GM19193 (cell line): ENCODE results near the gene SMIM33.

Experiments used
- POLR2A ChIP-seq: IDR thresholded peaks from 4 replicates; pipeline ENCODE4 v1.6.1; 2011; ENCODE audit not compliant: insufficient read depth, insufficient read length; ENCODE audit errors: extremely low read depth

Gene SMIM33

DNA sequence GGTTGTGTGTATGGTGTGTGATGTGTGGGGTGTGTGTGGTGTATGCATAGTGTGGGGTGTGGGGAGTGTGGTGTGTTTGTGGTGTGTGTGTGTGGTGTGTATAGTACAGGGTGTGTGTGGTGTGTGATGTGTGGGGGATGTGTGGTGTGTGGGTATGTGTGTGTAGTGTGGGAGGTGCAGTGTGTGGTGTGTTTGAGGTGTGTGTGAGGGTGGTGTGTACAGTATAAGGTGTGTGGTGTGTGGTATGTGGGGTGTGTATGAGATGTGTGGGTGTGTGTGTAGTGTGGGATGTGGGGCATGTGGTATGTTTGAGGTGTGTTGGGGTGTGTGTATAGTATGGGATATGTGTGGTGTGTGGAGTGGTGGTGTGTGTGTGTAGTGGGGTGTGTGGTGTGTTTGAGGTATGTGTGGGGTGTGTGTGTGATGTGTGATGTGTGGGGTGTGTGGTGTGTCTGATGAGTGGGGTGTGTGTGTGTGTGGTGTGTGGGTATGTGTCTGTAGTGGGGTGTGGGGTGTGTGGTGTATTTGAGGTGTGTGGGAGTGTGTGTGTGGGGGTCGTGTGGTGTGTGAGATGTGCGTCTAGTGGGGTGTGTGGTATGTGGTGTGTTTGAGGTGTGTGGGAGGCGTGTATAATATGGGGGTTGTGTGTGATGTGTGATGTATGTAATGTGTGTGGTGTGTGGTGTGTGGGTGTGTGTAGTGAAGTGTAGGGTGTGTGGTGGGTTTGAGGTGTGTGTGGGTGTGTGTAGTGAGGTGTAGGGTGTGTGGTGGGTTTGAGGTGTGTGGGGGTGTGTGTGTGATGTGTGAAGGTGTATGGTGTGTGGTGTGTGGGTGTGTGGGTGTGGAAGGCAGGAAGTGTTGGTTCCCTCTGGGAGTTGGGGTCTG lies 16.9 kb upstream of the SMIM33 start:
- no peak for TF ChIP-seq POLR2A

DNA sequence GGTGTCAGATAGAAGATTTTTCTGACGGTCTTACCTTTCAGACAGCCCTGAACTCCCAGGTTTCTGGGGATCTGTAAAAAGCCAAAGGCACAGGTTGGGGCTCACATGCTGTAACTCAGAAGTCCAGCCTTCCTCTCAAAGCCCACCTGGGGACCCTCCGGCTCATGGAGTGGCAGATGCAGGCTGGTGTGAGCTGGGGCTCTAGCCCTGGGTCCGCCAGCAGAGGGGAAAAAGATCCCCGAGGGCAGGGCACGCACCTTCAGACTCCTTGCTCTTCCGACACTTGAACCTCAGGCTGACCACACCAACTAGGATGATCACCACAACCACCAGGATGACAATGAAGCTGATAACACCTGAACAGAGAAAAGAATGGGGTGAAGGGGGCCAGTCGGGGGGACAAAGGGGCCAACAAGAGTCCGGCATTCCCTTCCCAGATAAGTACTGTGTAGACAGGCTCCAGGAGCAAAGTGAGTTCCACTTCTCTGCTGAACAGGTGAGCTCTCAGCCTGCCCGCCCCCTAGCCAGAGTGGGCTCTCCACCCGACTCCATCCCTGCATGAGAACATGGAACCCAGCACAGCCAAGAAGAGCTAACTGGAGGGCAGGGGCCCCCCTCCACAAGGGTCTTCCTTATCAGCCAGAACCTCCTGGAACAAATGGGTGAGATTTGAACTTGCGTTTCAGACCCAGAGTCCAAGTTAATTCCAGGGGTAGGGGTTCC lies 16.1 kb upstream of the SMIM33 start:
- no peak for TF ChIP-seq POLR2A

DNA sequence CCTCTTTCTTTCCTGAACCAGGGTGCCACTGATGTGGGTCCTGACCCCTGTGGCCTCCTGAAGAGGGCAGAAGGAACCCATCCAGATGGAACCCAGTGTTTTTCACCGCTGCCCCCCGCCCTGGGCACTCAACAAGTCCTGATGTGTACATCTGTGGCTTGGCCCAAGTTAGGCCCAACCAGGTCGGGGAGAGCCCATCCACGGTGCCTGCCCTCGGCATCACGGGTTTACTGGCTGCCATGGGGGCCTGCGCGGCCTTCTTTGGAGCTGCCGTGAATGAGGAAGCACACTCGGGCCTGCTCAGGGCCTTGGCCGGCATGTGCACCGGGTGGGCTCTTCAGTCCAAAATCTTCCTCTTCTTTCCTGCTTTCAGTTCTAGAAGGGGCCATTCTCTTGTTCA lies 14.0 kb upstream of the SMIM33 start:
- no peak for TF ChIP-seq POLR2A

DNA sequence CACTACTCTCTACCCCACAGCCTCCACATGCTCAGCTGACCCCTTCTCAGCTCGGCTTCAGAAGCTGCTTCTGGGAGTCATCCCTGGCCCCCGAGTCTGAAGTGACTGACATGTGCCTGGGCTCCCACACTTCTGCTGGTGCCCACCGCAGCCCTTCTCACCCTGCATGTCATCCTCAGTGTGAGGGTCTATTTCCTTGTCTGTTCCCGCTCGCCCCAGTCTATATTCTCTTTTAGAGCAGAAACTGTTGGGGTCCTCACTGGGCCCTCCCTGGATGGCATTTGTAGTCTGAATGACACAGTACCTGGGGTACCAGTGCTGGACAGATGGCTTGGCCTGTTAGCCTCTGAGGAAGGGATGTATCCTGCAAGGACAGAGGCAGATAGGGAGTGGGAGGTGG lies 13.6 kb upstream of the SMIM33 start:
- TF ChIP-seq POLR2A = no peak

DNA sequence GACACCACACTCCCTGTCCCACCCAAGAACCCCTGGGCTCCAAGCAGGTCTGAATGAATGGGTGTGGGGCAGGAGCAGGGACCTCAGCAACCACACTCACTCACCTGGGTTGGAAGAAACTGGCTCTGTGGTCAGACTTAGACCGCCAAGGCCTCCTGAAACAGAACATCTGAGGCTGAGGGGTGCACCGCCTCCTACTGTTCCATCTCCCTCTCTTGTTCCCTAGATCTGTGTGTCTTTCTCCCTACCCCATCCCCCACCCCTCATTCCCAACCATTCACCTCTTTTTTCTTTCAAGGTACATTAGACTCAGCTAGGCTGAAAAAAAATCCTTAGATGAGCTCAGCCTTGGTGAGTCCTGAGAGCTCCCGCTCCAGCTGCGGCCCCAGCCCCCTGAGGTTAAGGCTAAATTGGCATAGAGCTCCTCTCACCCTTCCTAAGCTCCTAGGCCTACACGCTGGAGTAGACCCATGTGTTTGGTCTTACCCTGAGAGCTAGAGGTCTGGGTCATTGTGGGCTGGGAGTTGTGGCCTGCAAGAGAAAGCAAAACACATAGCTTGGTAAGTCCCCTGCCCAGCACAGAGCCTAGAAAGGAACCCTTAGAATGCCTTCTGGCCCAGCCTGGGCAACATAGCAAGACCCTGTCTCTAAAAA lies 13.0 kb upstream of the SMIM33 start:
- TF ChIP-seq POLR2A = no peak

DNA sequence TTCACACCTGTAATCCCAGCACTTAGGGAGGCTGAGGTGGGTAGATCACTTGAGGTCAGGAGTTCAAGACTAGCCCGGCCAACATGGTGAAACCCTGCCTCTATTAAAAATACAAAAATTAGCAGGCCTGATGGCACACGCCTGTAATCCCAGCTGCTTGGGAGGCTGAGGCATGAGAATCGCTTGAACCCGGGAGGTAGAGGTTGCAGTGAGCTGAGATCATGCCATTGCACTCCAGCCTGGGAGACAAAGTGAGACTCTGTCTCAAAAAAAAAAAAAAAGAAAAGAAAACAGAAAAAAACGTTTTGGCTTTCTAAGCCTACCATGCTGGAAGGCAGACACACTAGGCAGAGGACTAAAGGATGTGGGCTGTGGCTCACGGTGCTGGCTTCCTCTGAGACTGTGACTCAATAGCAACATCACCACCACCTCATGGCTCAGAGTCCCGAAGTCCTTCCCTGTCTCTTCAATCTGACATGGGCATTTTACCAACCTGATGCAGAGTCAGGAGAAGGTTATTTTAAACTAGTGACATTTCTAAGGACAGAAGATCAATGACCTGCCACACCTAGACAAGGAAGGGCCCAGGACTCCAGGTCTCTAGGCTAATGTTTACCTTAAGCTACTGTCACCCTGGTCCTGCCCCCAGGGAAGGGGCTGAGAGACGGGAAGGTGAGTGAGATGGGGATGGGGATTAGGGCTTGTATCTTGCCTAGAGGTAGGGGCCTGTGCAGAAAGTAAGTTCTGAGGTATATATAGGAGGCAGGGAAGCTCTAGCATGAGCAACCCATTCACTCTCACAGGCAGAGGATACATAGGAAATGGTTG lies 12.0 kb upstream of the SMIM33 start:
- TF ChIP-seq POLR2A = no peak

DNA sequence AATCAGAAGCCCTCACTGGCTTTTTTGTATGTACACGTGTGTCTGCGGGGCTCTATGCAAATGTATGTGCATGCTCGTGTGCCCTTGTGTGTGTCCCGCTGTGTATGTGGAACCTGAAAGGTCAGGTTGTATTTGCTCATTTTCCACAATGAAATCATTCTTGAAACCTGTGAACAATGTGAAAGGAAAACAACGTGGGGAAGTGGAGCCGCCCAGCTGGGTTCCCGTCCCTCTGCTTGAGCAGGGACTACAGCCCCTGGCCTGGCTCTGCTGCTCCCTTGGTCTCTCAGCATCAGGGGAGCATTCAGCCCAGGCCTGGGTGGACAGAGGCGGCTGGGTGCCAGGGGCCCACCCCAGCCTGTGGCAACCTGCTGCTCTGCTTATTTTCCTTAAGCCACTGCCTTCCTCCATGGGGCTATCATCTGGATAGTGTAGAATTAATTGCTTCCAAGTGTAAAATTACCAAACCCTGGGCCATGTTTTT lies 11.3 kb upstream of the SMIM33 start:
- TF ChIP-seq POLR2A = no peak

DNA sequence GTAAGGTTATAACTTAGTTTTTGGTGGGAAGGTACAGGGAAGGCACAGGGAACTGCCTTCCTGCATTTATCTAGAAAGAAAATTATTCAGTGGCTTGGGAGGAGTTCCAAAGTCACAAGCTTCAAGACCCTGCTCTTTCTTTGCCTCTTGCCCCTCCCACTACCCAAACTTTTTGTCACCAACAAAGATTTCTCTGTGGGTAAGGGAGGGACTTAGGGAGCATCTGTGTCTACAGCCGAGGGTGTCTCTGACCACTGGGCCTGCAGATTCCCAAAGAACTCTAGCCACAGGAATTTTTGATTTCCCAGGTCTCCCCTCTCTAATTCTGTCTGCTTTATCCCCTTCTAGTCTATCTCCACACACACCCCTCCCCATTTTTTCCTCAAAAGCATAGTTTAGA lies 10.3 kb upstream of the SMIM33 start:
- TF ChIP-seq POLR2A = no peak

DNA sequence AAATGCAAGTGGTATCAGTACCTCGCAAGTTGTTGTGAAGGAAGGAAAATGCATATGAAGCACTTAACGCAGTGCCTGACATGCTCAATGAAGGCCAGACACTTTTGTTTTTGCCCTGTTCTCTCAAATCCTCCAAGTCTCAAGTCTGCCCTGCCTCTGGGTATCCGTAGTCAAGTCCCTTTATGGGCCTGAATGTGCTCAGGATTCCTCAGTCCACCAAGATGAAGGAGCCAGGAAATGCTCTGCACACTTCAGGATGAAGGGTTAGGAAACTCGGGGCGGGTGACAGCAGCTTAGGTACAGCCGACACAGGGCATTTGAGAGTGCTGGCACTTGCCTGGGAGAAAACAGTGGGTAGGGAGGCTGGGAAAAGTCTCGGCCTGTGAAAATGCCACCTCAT lies 9.6 kb upstream of the SMIM33 start:
- TF ChIP-seq POLR2A = no peak

DNA sequence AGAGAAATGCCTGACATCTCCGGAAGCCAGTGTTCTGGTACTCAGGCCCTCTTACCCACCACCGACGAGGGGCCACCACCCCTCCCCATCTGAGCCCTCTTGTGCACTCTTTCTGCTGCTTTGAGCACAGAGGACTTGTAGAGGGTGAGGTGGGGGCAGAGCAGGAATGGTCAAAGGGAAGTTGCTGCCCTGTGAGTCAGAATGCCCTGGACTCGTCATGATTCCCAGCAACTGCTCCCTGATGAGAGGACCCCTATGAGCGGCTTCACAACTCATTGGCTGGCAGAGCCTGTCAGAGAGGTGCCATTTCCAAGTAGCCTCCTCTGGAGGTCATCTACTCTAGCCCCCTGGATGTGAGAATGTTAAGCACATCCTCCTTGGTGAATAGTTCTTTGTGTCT lies 9.1 kb upstream of the SMIM33 start:
- TF ChIP-seq POLR2A = no peak

DNA sequence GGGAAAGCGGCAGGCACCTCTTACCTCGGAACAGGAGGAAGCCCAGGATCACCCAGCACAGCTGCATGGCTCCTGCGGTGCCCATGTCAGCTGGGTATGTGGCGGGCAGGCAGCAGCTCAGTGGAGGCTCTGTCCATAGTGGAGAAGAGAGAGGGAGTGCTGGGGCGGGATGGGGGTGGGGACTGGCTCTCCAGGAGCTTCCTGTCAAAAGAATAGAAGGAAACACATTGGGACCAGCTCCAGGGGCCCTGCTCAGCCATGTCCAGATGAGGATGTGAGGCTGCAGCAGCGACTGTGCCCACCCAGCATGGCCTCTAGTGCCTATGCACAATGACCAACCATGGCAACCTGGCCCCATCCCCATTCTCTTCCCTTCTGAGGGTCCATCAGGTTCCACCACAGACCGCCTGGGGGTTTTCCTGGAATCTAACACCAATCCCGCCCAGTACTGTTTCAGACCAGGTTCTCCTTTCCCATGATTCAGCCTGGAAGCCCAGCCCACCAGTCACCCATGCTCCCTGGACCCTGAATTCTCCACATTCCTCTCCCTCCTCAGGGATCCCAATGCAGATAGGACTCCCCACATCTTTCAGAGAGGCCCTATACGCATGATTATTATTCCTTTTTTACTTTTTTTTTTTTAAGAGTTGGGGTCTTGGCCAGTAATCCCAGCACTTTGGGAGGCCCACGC lies 8.1 kb upstream of the SMIM33 start, which contains the start of gene ECSCR:
Gene ECSCR, minus strand, starts transcription at position 158 of the 691 bp plus-strand sequence. Its CDS starts 73 bp downstream, at position 85.
- no peak for TF ChIP-seq POLR2A

DNA sequence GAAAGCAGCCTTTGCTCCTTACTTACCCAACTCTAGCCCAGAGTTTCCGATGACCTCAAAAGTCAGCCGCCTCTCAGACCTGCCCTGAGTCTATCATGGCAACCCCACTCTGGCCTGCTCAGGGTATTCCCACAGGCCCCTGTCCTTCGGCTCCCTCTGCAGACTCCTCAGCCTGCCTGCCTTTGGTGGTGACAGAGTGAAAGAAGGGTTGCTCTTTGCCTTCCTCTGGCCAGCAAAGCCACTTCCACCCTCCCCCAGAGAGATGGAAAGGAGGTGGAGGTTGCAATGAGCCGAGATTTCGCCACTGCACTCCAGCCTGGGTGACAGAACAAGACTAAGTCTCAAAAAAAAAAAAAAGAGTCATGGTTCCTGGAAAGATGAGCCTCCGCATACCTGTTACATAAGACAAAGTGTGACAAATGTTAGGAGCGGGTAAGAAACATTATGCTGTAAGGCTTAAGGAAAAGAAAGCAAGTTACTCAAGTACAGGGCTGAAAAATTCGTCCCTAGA lies 2.3 kb upstream of the SMIM33 start:
- TF ChIP-seq POLR2A = no peak

DNA sequence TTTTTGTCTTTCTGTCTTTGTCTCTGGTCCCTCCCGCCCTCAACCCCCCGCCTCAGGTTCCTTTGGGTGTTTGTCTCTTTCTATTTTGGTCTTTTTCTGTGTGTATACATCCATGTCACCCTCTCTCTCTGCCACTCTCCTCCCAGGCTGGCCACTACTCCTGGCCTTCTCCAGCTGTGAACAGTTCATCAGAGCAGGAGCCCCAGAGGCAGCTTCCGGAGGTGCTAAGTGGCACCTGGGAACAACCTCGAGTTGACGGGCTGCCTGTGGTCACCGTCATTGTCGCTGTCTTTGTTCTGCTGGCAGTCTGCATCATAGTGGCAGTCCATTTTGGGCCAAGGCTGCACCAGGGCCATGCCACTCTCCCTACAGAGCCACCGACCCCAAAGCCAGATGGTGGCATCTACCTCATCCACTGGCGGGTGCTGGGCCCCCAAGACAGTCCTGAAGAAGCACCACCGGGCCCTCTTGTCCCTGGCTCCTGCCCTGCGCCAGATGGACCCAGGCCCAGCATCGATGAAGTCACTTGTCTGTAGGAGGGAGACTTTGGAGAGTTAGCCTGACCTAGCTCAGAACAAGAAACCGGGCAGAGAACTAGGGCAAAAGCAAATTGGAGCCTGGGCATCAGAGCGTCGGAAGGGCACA lies 1.7 kb downstream of the SMIM33 start:
- TF ChIP-seq POLR2A = no peak
